ENCODE measurements around the gene CORO2B.

The CORO2B gene

GRCh38 chr15:68699124-68699880 lies 120.5 kb downstream of the CORO2B start:
- no peaks in the 10 kb centered on the region for H3K36me3 ChIP-seq (replicated peaks; ENCODE audit: insufficient read depth, low read length)
- H4K20me1 ChIP-seq (ENCODE audit: insufficient read depth, low read length) = no peaks in the 10 kb centered on the region
- no peak overlapping the region for H3K4me3 ChIP-seq (ENCODE audit: low read length)
- H3K9me3 ChIP-seq (replicated peaks; ENCODE audit: insufficient read depth, low read length) = no peaks in the 10 kb centered on the region
- H3F3A ChIP-seq (ENCODE audit: insufficient read depth, low read length) = no peaks in the 10 kb centered on the region
- H2AFZ ChIP-seq (ENCODE audit: low read length) = no peak overlapping the region
- no peak for TF ChIP-seq EZH2 (optimal IDR thresholded peaks at IDR 0.05; ENCODE audit: low read depth, low read length)
- no peaks in the 10 kb centered on the region for H3K4me1 ChIP-seq (ENCODE audit: low read length)
- no peak overlapping the region for H3K9ac ChIP-seq (ENCODE audit: low read length)
- H3K27ac ChIP-seq (ENCODE audit: low read length) = no peak overlapping the region
- H3K4me2 ChIP-seq (ENCODE audit: low read depth, low read length) = no peak overlapping the region
- H3K9me2 ChIP-seq (replicated peaks; ENCODE audit: insufficient read depth, low read length) = no peaks in the 10 kb centered on the region
- H3K79me2 ChIP-seq (ENCODE audit: low read length) = no peaks in the 10 kb centered on the region
- H3K27me3 ChIP-seq (replicated peaks; ENCODE audit: insufficient read depth, low read length) = peaks cover 4% of the 10 kb centered on the region; the same call in 1 of the 2 replicates
- no peak for DNase-seq

GRCh38 chr15:68699881-68700454 lies 121.2 kb downstream of the CORO2B start:
- Histone ChIP-seq H3K27me3 (replicated peaks; ENCODE audit: insufficient read depth, low read length) (peaks cover 4% of the 10 kb centered on the region; the same call in 1 of the 2 replicates), H3K9ac (ENCODE audit: low read length) (no peak overlapping the region), H3K27ac (ENCODE audit: low read length) (no peak overlapping the region), H4K20me1 (ENCODE audit: insufficient read depth, low read length) (no peaks in the 10 kb centered on the region), H2AFZ (ENCODE audit: low read length) (no peak overlapping the region), H3F3A (ENCODE audit: insufficient read depth, low read length) (no peaks in the 10 kb centered on the region), H3K4me3 (ENCODE audit: low read length) (no peak overlapping the region), H3K4me1 (ENCODE audit: low read length) (no peaks in the 10 kb centered on the region), H3K79me2 (ENCODE audit: low read length) (no peaks in the 10 kb centered on the region), H3K4me2 (ENCODE audit: low read depth, low read length) (no peak overlapping the region), H3K9me3 (replicated peaks; ENCODE audit: insufficient read depth, low read length) (no peaks in the 10 kb centered on the region), H3K36me3 (replicated peaks; ENCODE audit: insufficient read depth, low read length) (no peaks in the 10 kb centered on the region), H3K9me2 (replicated peaks; ENCODE audit: insufficient read depth, low read length) (no peaks in the 10 kb centered on the region)
- TF ChIP-seq EZH2 (optimal IDR thresholded peaks at IDR 0.05; ENCODE audit: low read depth, low read length) (no peak), CTCF (IDR thresholded peaks at IDR 0.05; ENCODE audit: low read length) (no peak), EZH2phosphoT487 (IDR thresholded peaks at IDR 0.05; ENCODE audit: low read length) (no peak)
- no peak for DNase-seq

GRCh38 chr15:68700455-68701123 lies 121.8 kb downstream of the CORO2B start:
- H3F3A ChIP-seq (ENCODE audit: insufficient read depth, low read length) = no peaks in the 10 kb centered on the region
- H2AFZ ChIP-seq (ENCODE audit: low read length) = no peak overlapping the region
- H3K79me2 ChIP-seq (ENCODE audit: low read length) = no peaks in the 10 kb centered on the region
- DNase-seq = no peak
- H3K4me3 ChIP-seq (ENCODE audit: low read length) = no peak overlapping the region
- H3K27me3 ChIP-seq (replicated peaks; ENCODE audit: insufficient read depth, low read length) = peaks cover 4% of the 10 kb centered on the region; the same call in 1 of the 2 replicates
- H3K9ac ChIP-seq (ENCODE audit: low read length) = no peak overlapping the region
- no peak overlapping the region for H3K4me2 ChIP-seq (ENCODE audit: low read depth, low read length)
- no peaks in the 10 kb centered on the region for H3K9me2 ChIP-seq (replicated peaks; ENCODE audit: insufficient read depth, low read length)
- TF ChIP-seq EZH2 (optimal IDR thresholded peaks at IDR 0.05; ENCODE audit: low read depth, low read length) = no peak
- no peak for TF ChIP-seq EZH2phosphoT487 (IDR thresholded peaks at IDR 0.05; ENCODE audit: low read length)
- no peak for TF ChIP-seq CTCF (IDR thresholded peaks at IDR 0.05; ENCODE audit: low read length)
- no peaks in the 10 kb centered on the region for H3K36me3 ChIP-seq (replicated peaks; ENCODE audit: insufficient read depth, low read length)
- no peaks in the 10 kb centered on the region for H3K9me3 ChIP-seq (replicated peaks; ENCODE audit: insufficient read depth, low read length)
- H3K4me1 ChIP-seq (ENCODE audit: low read length) = no peaks in the 10 kb centered on the region
- no peak overlapping the region for H3K27ac ChIP-seq (ENCODE audit: low read length)
- H4K20me1 ChIP-seq (ENCODE audit: insufficient read depth, low read length) = no peaks in the 10 kb centered on the region
